ENCODE data around the gene RGS6.

The RGS6 gene

DNA sequence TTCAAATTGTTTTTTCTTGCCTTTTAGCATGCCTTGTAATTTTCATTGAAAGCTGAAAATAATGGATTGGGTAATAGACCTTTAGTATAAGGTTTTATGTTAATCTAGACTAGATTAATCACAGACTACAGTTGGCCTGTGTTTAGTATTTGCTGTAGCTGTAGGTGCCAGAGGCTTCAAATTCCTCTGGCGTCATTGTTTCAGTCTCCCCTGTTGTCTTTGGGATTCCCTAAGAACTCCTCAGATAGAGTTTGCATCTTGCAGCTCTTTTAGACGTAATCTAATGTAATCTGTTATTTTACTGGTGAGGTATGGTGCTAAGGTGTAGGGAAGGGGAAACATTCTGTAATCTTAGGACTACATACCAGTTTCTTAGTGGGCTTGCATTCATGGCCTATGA, 113.0 kb downstream of the RGS6 start:
- no peak overlapping the region for H3K4me3 ChIP-seq (ENCODE audit: low read depth, low read length)
- TF ChIP-seq, protein P1, sequence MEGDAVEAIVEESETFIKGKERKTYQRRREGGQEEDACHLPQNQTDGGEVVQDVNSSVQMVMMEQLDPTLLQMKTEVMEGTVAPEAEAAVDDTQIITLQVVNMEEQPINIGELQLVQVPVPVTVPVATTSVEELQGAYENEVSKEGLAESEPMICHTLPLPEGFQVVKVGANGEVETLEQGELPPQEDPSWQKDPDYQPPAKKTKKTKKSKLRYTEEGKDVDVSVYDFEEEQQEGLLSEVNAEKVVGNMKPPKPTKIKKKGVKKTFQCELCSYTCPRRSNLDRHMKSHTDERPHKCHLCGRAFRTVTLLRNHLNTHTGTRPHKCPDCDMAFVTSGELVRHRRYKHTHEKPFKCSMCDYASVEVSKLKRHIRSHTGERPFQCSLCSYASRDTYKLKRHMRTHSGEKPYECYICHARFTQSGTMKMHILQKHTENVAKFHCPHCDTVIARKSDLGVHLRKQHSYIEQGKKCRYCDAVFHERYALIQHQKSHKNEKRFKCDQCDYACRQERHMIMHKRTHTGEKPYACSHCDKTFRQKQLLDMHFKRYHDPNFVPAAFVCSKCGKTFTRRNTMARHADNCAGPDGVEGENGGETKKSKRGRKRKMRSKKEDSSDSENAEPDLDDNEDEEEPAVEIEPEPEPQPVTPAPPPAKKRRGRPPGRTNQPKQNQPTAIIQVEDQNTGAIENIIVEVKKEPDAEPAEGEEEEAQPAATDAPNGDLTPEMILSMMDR (IDR thresholded peaks at IDR 0.05; ENCODE audit: low read depth, low read length), result no peak

- no peak overlapping the region for H3K4me3 ChIP-seq (ENCODE audit: low read depth, low read length)
- TF ChIP-seq, protein P1 (IDR thresholded peaks at IDR 0.05; ENCODE audit: low read depth, low read length), result no peak
These were observed 113.7 kb downstream of the RGS6 start for GRCh38 chr14:72045885-72046284.

- H3K4me3 ChIP-seq (ENCODE audit: low read depth, low read length), result no peak overlapping the region
- TF ChIP-seq, protein P1 (IDR thresholded peaks at IDR 0.05; ENCODE audit: low read depth, low read length), result no peak
These were observed 117.2 kb downstream of the RGS6 start for GRCh38 chr14:72049462-72049861.

DNA sequence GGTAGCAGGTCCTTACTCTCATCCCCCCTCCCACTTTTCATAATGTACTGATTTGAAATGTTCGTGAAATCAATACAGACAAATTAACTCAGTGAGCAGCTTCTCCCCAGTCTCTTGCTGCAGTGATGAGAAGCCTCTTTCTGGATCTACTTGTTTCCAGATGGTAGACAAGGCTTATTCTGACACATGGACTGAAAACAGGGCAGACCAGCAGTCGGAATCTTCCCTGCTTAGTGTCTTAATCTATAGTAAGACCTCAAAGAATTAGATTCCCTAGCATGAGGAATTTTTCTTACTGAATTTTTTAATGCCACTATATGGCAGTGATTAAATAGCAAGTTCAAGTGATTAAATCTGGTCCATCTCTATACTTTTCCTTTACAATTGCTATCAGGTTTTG, 120.1 kb downstream of the RGS6 start:
- no peak overlapping the region for H3K4me3 ChIP-seq (ENCODE audit: low read depth, low read length)

GRCh38 chr14:72053651-72054050, 121.4 kb downstream of the RGS6 start:
- TF ChIP-seq, protein P1 (IDR thresholded peaks at IDR 0.05; ENCODE audit: low read depth, low read length), result no peak
- no peak overlapping the region for H3K4me3 ChIP-seq (ENCODE audit: low read depth, low read length)

More for the DNA sequence above, 120.1 kb downstream of the RGS6 start:
- TF ChIP-seq, protein P1 (IDR thresholded peaks at IDR 0.05; ENCODE audit: low read depth, low read length), result no peak

- TF ChIP-seq, protein P1 (IDR thresholded peaks at IDR 0.05; ENCODE audit: low read depth, low read length), result no peak
- H3K4me3 ChIP-seq (ENCODE audit: low read depth, low read length), result no peak overlapping the region
These were observed 122.7 kb downstream of the RGS6 start for GRCh38 chr14:72054911-72055310.

GRCh38 chr14:72057701-72058285, 125.6 kb downstream of the RGS6 start:
- H3K4me3 ChIP-seq (ENCODE audit: low read depth, low read length), result no peak overlapping the region
- TF ChIP-seq, protein P1 (IDR thresholded peaks at IDR 0.05; ENCODE audit: low read depth, low read length), result no peak

All from WI38 (cell line).